Measurements from ENCODE around the gene BECN2. TPM values are rescaled to one million over a fixed set of nuclear protein-coding genes. Genes with fewer than 3 reads are reported as not detected.

BECN2 gene
- total RNA-seq, 2 experiments from 2014 or later: not detected

- Mint-ChIP-seq H3K4me3 (no peak overlapping the region), H3K36me3 (ENCODE audit: low read depth) (no peaks in the 10 kb centered on the region), H3K4me1 (ENCODE audit: low read depth) (no peaks in the 10 kb centered on the region), H3K9me3 (no peaks in the 10 kb centered on the region), H3K27me3 (no peaks in the 10 kb centered on the region), H3K27ac (no peak overlapping the region)
- ChIA-PET CTCF (no interaction called here), POLR2A (no interaction called here)
- no peak for TF ChIP-seq CTCF (IDR thresholded peaks at IDR 0.05)
- intact Hi-C loops (cut with micrococcal nuclease): no loop called here
- DNase-seq (no peak), ATAC-seq (no peak)
These were observed 4.6 kb downstream of the BECN2 start for GRCh38 chr1:241962153-241962552.

GRCh38 chr1:241963722-241964121, 6.2 kb downstream of the BECN2 start:
- Mint-ChIP-seq H3K27ac (no peak overlapping the region), H3K36me3 (ENCODE audit: low read depth) (no peaks in the 10 kb centered on the region), H3K27me3 (no peaks in the 10 kb centered on the region), H3K4me3 (no peak overlapping the region), H3K4me1 (ENCODE audit: low read depth) (no peaks in the 10 kb centered on the region), H3K9me3 (no peaks in the 10 kb centered on the region)
- intact Hi-C loops (cut with micrococcal nuclease): no loop called here
- ATAC-seq: no peak
- DNase-seq: no peak
- CTCF ChIA-PET: no interaction called here
- POLR2A ChIA-PET: no interaction called here
- TF ChIP-seq CTCF (IDR thresholded peaks at IDR 0.05): no peak

- H3K9me3 Mint-ChIP-seq: no peaks in the 10 kb centered on the region
- DNase-seq (no peak), ATAC-seq (no peak)
- no peak overlapping the region for H3K4me3 Mint-ChIP-seq
- no peaks in the 10 kb centered on the region for H3K36me3 Mint-ChIP-seq (ENCODE audit: low read depth)
- ChIA-PET CTCF (no interaction called here), POLR2A (no interaction called here)
- intact Hi-C loops (cut with micrococcal nuclease): no loop called here
- no peak overlapping the region for H3K27ac Mint-ChIP-seq
- TF ChIP-seq CTCF (IDR thresholded peaks at IDR 0.05): no peak
- H3K4me1 Mint-ChIP-seq (ENCODE audit: low read depth): no peaks in the 10 kb centered on the region
- no peaks in the 10 kb centered on the region for H3K27me3 Mint-ChIP-seq
These were observed 7.1 kb downstream of the BECN2 start for GRCh38 chr1:241964550-241965282.

- intact Hi-C loops (cut with micrococcal nuclease): no loop called here
- H3K27me3 Mint-ChIP-seq: peaks cover 2% of the 10 kb centered on the region
- TF ChIP-seq CTCF (IDR thresholded peaks at IDR 0.05): no peak
- no peaks in the 10 kb centered on the region for H3K4me1 Mint-ChIP-seq (ENCODE audit: low read depth)
- no peaks in the 10 kb centered on the region for H3K36me3 Mint-ChIP-seq (ENCODE audit: low read depth)
- CTCF ChIA-PET: interaction anchor here (1.2 kb wide), 2 partner anchors 17 to 30 kb away, joined by 3 to 5 read pairs; partner anchors contain the start of gene MAP1LC3C
- POLR2A ChIA-PET: interaction anchor here (0.8 kb wide), 1 partner anchor 11 kb away, joined by 3 read pairs; the partner anchor contains the start of gene BECN2
- no peak overlapping the region for H3K27ac Mint-ChIP-seq
- no peak for ATAC-seq
- no peak overlapping the region for H3K4me3 Mint-ChIP-seq
- DNase-seq: no peak
- no peaks in the 10 kb centered on the region for H3K9me3 Mint-ChIP-seq
These were observed 11.0 kb downstream of the BECN2 start for GRCh38 chr1:241968611-241969010.

GRCh38 chr1:241972703-241973369, 15.3 kb downstream of the BECN2 start:
- intact Hi-C loops (cut with micrococcal nuclease): no loop called here
- Mint-ChIP-seq H3K4me3 (no peak overlapping the region), H3K27me3 (peaks cover 2% of the 10 kb centered on the region), H3K4me1 (ENCODE audit: low read depth) (no peaks in the 10 kb centered on the region), H3K27ac (no peak overlapping the region), H3K9me3 (no peaks in the 10 kb centered on the region), H3K36me3 (ENCODE audit: low read depth) (no peaks in the 10 kb centered on the region)
- POLR2A ChIA-PET: no interaction called here
- DNase-seq (no peak), ATAC-seq (no peak)
- TF ChIP-seq CTCF (IDR thresholded peaks at IDR 0.05): no peak
- CTCF ChIA-PET: no interaction called here

All from activated CD8-positive, alpha-beta T cell treated with anti-CD3 and anti-CD28 coated beads for 36 hours (primary cell).